Common myeloid progenitor, CD34-positive (primary cell): ENCODE data around the gene PLB1.

Source experiments
- CTCF ChIA-PET: fragments of 350-600 bp; sonication (Branson Sonifier 250); formaldehyde crosslinking; loops from one replicate; lab custom pipeline; 2021; ENCODE audit warnings: antibody characterized with exemption; lab: Charles Lee
- POLR2A ChIA-PET: fragments of 350-600 bp; sonication (Branson Sonifier 250); formaldehyde crosslinking; loops from one replicate; lab custom pipeline; 2021; ENCODE audit warnings: antibody characterized with exemption; lab: Charles Lee
- DNase-seq, 3 donors: peaks; one replicate each; pipeline versions ENCODE4 v3.0.0 to v3.0.0-alpha.2; 2013
- H3K27ac ChIP-seq, 2 experiments: 1 replicate in 1 of 2; 2 replicates in 1 of 2; pipeline ENCODE4 v1.7.0; 2013; ENCODE audit warnings: inconsistent platforms in 2 of 2, low read length in 2 of 2, mild to moderate bottlenecking in 2 of 2, low read depth in 1 of 2, moderate library complexity in 1 of 2; ENCODE audit not compliant: severe bottlenecking in 2 of 2, insufficient read depth in 1 of 2, poor library complexity in 1 of 2
- H3K27me3 ChIP-seq, 5 experiments: replicated peaks in 2 of 5; 1 replicate in 3 of 5; 2 replicates in 2 of 5; pipeline versions ENCODE4 v1.6.1 to v1.7.0; 2013; ENCODE audit warnings: low read length in 4 of 5, mild to moderate bottlenecking in 2 of 5, moderate library complexity in 2 of 5, inconsistent platforms in 1 of 5; ENCODE audit not compliant: insufficient read depth in 5 of 5, control insufficient read depth in 4 of 5
- H3K36me3 ChIP-seq, 4 experiments: 1 replicate in 2 of 4; 2 replicates in 2 of 4; pipeline versions ENCODE4 v1.6.1 to v1.7.0; 2013; ENCODE audit warnings: low read length in 3 of 4, control low read depth in 1 of 4, mild to moderate bottlenecking in 1 of 4; ENCODE audit not compliant: control insufficient read depth in 4 of 4, insufficient read depth in 4 of 4
- H3K4me1 ChIP-seq, 4 experiments: 1 replicate in 3 of 4; 2 replicates in 1 of 4; pipeline versions ENCODE4 v1.6.1 to v1.7.1; 2013; ENCODE audit warnings: low read length in 3 of 4, mild to moderate bottlenecking in 3 of 4, control low read depth in 1 of 4, inconsistent platforms in 1 of 4, moderate library complexity in 1 of 4; ENCODE audit not compliant: control insufficient read depth in 4 of 4, insufficient read depth in 4 of 4; ENCODE audit errors: control extremely low read depth in 1 of 4
- H3K4me3 ChIP-seq, 7 experiments: 1 replicate in 4 of 7; 2 replicates in 3 of 7; pipeline versions ENCODE4 v1.5.1 to v1.7.0; 2013; ENCODE audit warnings: mild to moderate bottlenecking in 7 of 7, low read length in 6 of 7, moderate library complexity in 6 of 7, inconsistent platforms in 2 of 7, low read depth in 2 of 7, control low read depth in 1 of 7; ENCODE audit not compliant: insufficient read depth in 4 of 7, control insufficient read depth in 1 of 7; ENCODE audit errors: extremely low read depth in 1 of 7
- H3K9me3 ChIP-seq, 5 experiments: 1 replicate in 4 of 5; 2 replicates in 1 of 5; pipeline versions ENCODE4 v1.6.1 to v1.7.1; 2013; ENCODE audit warnings: low read length in 4 of 5, mild to moderate bottlenecking in 2 of 5, inconsistent platforms in 1 of 5, low read depth in 1 of 5, moderate library complexity in 1 of 5; ENCODE audit not compliant: control insufficient read depth in 4 of 5, insufficient read depth in 2 of 5; ENCODE audit errors: control extremely low read depth in 1 of 5
- WGBS: methylation state at CpG from one replicate; pipeline ENCODE4 v1.1.5; 2013; ENCODE audit not compliant: insufficient coverage; 5-methylcytosine and 5-hydroxymethylcytosine counted together

Gene PLB1

DNA sequence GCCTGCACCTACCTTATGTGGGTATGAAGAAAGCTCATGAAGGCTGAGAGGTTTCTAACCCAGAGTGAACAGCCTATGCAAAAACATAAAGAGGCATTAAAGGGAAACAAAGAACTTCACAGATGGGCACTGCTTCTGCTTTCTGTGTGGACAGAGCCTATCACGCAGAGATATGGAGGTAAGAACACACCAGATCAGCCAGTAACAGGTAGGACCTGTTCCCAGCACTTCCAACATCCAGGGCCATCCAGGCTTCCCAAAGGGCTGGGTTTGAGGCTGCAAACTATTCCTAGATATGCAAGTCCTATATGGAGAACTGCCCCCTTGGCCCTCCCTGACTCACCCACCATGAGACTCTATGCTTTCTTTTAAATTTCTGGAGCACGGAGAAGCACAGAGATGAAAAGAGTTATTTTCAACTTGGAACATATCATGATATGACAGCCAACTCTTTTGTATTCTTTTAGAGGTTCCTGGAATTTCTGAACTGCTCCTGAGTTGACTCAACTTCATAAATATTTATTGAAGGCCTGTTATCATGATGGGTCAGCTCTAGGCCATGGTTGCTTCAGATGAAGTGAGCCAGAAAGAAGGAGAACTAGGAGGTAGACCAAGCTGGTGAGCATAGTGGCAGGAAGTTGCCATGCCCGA, 178.3 kb downstream of the PLB1 start:
- 74% methylated on average over 3 of the region's 3 CpGs for WGBS
- Histone ChIP-seq H3K4me3 (no peak overlapping the region), H3K9me3 (peaks cover 0 to 11% (median 2%) of the 10 kb centered on the region in 5 experiments), H3K27ac (no peak overlapping the region), H3K4me1 (no peaks in the 10 kb centered on the region), H3K36me3 (no peaks in the 10 kb centered on the region), H3K27me3 (no peaks in the 10 kb centered on the region)
- POLR2A ChIA-PET, result no interaction called here
- no peak for DNase-seq
- CTCF ChIA-PET, result interaction anchor here (1.3 kb wide), 1 partner anchor 18 kb away, joined by 4 read pairs; no protein-coding TSS in a partner anchor

DNA sequence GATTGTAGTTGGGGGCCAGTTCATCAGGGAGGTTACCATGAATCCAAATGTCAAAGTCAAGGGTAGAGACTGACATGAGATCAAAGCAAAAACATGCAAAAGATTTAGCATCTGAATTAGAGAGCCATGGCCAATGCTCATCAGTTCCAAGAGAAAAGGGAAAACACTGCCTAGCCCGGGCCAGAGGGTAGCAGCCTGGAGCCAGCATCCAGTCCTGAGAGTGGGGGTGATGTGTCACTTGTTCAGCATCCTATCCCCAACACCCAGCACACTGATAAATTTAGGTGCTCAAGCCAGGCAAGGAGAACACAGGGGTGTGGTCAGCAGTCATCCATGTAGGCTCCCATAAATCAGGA, 178.8 kb downstream of the PLB1 start:
- no peak for DNase-seq
- peaks cover 0 to 11% (median 2%) of the 10 kb centered on the region in 5 experiments for H3K9me3 ChIP-seq
- H3K27ac ChIP-seq, result no peak overlapping the region
- CTCF ChIA-PET, result no interaction called here
- no peaks in the 10 kb centered on the region for H3K36me3 ChIP-seq
- POLR2A ChIA-PET, result no interaction called here
- no peaks in the 10 kb centered on the region for H3K27me3 ChIP-seq
- H3K4me1 ChIP-seq, result no peaks in the 10 kb centered on the region
- no CpG with 5 or more reads among the region's 1 CpG for WGBS
- H3K4me3 ChIP-seq, result no peak overlapping the region

DNA sequence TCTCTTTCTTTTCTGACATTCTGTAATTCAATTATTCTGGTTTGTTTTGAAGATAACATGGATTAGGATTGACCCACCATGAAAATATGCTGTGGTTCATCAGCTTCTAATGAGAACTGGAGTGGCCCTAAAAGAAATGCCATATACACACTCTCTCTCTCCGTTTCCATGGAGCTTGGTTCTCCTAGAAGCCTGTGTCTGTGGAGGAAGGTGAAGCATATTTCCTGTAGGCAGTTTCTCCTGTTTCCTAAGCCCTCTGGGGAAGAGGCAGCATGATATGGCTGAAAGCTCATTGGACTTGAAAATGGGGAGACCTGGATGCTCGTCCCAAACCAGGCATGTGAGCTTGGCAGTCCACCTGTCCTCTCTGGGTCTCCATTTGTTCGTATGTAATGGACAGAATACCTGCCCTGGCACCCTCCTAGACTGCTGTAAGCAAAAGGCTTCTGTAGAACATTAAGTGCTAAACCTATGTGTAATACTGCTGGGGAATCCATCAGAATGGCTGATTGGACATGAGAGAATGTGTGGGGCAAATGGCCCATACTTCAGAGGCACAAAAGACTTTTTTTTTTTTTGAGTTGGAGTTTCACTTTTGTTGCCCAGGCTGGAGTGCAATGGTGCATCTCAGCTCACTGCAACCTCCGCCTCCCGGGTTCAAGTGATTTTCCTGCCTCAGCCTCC, 180.4 kb downstream of the PLB1 start:
- Histone ChIP-seq H3K36me3 (no peaks in the 10 kb centered on the region), H3K27ac (no peak overlapping the region), H3K4me1 (peaks cover 0 to 8% (median 6%) of the 10 kb centered on the region in 4 experiments), H3K4me3 (no peak overlapping the region), H3K9me3 (peaks cover 0 to 11% (median 2%) of the 10 kb centered on the region in 5 experiments), H3K27me3 (no peaks in the 10 kb centered on the region)
- DNase-seq, result no peak
- 95% methylated on average over 4 of the region's 5 CpGs for WGBS
- CTCF ChIA-PET, result interaction anchor here (1.6 kb wide), 1 partner anchor 12 kb away, joined by 4 read pairs; no protein-coding TSS in a partner anchor
- POLR2A ChIA-PET, result interaction anchor here (0.8 kb wide), 1 partner anchor 55 kb away, joined by 3 read pairs; no protein-coding TSS in a partner anchor

DNA sequence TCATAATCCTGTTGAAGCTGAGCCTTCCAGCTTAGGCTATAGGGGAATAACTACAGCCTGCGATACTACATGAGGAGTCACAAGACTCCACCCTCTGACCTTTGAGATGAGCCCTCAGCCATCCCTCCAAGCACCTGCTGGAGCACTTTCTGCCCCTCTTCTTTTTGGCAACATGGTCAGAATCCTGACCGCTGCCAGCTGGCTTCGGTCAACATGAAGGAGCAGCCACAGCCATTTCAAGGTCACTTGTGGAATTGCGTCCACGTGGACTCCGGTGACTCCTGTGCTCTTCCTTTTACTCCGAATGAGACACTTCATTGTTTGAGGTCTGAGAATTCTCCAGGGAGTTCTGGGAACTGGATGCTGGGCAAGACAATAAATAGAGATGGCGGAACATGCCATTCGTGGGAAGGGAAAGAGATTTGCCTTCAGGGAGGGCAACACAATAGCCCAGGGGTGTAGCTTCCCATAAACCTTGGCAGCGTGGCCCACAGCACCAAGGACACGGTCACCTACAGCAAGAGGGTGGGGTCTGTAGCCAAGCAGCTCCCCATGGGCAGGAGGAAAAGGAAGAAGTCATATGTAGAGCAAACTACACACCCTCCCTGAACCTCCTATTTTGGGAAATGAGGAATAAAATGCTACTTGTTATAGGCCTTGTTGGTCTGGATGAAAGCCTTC, 182.5 kb downstream of the PLB1 start:
- CTCF ChIA-PET, result interaction anchor here (1.0 kb wide), 1 partner anchor 13 kb away, joined by 3 read pairs; no protein-coding TSS in a partner anchor
- 94% methylated on average over 10 of the region's 11 CpGs for WGBS
- H3K27ac ChIP-seq, result no peak overlapping the region
- H3K4me1 ChIP-seq, result peaks cover 0 to 15% (median 12%) of the 10 kb centered on the region in 4 experiments
- no peak for DNase-seq
- no peak overlapping the region for H3K4me3 ChIP-seq
- peaks cover 0 to 4% (median 0%) of the 10 kb centered on the region in 5 experiments for H3K9me3 ChIP-seq
- no peaks in the 10 kb centered on the region for H3K27me3 ChIP-seq
- POLR2A ChIA-PET, result no interaction called here
- H3K36me3 ChIP-seq, result no peaks in the 10 kb centered on the region

DNA sequence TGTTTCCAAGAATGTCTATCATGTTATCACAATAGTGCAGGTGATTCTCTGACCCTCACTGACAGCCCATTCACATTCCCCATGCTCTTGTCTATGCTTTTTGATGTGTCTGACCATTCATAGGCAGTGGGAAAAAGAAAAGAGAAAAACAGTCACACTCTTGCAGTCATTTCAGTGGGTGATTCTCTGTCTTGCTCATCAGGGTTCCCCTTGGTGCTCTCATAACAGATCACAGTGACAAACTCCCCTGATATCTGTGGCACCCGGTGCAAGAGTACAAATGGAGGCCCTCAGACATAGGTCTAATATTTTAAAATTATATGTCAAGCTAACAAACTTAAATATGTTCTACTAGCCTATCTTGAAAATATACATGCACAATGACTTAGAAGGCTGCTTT, 183.1 kb downstream of the PLB1 start:
- Histone ChIP-seq H3K4me1 (peaks cover 0 to 15% (median 12%) of the 10 kb centered on the region in 4 experiments), H3K27ac (no peak overlapping the region), H3K9me3 (no peaks in the 10 kb centered on the region), H3K27me3 (no peaks in the 10 kb centered on the region), H3K4me3 (no peak overlapping the region), H3K36me3 (no peaks in the 10 kb centered on the region)
- CTCF ChIA-PET, result interaction anchor here (1.0 kb wide), 1 partner anchor 14 kb away, joined by 3 read pairs; no protein-coding TSS in a partner anchor
- no CpG with 5 or more reads among the region's 1 CpG for WGBS
- DNase-seq, result no peak
- POLR2A ChIA-PET, result no interaction called here

DNA sequence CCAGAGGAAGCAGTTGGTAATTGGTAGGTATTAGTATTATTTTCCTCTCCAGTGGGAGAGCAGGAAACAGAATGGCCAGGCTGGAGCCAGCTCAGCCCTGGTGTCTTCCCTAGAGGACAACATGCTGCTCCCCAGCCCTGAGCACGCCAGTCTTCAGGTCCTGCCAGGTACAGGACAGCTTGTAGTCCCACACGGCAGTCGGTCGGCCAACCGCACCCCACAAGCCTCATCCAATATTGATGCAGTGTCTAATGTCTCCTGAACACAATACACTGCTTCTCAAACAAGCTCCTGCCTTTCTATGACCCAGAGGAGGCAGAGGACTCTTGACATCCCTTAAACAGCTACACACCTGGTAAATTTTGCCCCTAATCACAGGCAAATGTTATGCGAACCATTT, 184.8 kb downstream of the PLB1 start:
- H3K9me3 ChIP-seq, result no peaks in the 10 kb centered on the region
- ChIA-PET POLR2A (interaction anchor here (0.6 kb wide), 1 partner anchor 97 kb away, joined by 8 read pairs; no protein-coding TSS in a partner anchor), CTCF (interaction anchor here (0.9 to 1.4 kb wide), 2 partner anchors 14 to 86 kb away, joined by 3 read pairs; no protein-coding TSS in a partner anchor)
- H3K27me3 ChIP-seq, result no peaks in the 10 kb centered on the region
- no peak overlapping the region for H3K27ac ChIP-seq
- peaks cover 0 to 15% (median 12%) of the 10 kb centered on the region in 4 experiments for H3K4me1 ChIP-seq
- no peak overlapping the region for H3K4me3 ChIP-seq
- no peaks in the 10 kb centered on the region for H3K36me3 ChIP-seq
- 100% methylated on average over 5 of the region's 6 CpGs for WGBS
- peak in 1 of 3 donors; percentile 4 for DNase-seq
